ENCODE measurements around the gene RUNX3.
"Not testable (repeated sequence)": the region's sequence is repeated elsewhere in the genome, so short reads cannot be mapped to it uniquely, and the experiment has no call there.

RUNX3 gene

DNA sequence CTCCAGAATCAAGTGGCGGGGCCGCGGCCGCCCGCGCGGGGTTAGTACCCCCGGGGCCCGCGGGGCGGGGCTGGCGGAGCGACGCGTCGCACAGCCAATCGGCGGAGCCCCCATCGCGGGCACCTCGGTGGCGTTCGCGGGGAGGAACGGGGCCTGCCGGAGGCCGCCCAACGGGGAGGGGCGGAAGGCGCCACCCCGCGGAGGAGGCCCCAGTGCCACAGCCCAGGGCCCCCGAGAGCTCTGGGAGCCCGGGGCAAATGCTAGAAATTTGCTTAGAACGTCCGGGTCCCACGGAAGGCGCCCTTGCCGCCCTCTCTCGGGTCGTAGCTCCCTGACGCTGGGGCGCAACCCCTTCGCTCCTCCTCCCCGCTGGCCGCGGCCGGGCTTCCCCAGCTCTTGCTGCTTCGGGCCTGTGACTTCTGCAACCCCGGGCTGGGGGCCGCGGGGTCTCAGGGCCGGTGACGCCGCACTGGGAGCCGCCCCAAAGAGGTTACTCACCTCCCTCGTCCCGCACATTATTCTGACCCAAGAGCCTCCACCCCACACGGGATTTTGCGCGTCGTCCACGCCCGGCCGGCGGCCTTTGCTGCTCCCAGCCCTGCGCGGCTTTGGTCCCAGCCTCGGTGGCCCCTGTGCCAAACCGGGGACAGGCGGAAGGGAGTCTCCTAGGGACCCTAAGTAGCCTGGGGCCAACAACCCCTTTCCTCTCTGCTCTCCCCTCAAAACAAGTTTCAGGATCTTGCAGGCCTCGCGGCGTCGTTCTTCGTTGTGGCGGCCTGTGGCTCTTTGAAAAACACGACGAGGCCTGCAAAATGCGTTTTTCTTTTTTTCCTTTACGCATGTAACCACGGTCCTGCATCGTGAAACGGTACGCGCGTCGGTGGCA, at the start of gene RUNX3:
TSS of gene RUNX3 (minus strand) at position 17 of the 886 bp plus-strand sequence. CDS start 408 bp downstream, outside the sequence.
- TF ChIP-seq, protein P1, sequence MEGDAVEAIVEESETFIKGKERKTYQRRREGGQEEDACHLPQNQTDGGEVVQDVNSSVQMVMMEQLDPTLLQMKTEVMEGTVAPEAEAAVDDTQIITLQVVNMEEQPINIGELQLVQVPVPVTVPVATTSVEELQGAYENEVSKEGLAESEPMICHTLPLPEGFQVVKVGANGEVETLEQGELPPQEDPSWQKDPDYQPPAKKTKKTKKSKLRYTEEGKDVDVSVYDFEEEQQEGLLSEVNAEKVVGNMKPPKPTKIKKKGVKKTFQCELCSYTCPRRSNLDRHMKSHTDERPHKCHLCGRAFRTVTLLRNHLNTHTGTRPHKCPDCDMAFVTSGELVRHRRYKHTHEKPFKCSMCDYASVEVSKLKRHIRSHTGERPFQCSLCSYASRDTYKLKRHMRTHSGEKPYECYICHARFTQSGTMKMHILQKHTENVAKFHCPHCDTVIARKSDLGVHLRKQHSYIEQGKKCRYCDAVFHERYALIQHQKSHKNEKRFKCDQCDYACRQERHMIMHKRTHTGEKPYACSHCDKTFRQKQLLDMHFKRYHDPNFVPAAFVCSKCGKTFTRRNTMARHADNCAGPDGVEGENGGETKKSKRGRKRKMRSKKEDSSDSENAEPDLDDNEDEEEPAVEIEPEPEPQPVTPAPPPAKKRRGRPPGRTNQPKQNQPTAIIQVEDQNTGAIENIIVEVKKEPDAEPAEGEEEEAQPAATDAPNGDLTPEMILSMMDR (IDR thresholded peaks at IDR 0.05; ENCODE audit: low read length, missing control alignments) = no peak
- no peak within 1 kb of the TSS for H3K4me3 ChIP-seq (replicated peaks; ENCODE audit: low read depth, low read length)
- DNase-seq (ENCODE audit: low read depth) = no peak

DNA sequence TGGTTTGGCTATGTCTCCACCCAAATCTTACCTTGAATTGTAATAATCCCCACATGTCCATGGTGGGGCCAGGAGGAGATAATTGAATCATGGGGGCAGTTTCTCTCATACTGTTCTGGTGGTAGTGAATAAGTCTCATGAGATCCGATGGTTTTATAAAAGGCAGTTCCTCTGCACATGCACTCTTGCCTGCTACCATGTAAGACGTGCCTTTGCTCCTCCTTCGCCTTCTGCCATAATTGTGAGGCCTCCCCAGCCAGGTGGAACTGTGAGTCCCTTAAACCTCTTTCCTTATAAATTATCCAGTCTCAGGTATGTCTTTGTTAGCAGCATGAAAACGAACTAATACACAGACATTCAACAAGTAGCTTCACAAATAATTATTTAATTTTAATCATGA, 49.2 kb upstream of the RUNX3 start:
- not testable (repeated sequence) for DNase-seq (ENCODE audit: low read depth); H3K4me3 ChIP-seq (replicated peaks; ENCODE audit: low read depth, low read length)

DNA sequence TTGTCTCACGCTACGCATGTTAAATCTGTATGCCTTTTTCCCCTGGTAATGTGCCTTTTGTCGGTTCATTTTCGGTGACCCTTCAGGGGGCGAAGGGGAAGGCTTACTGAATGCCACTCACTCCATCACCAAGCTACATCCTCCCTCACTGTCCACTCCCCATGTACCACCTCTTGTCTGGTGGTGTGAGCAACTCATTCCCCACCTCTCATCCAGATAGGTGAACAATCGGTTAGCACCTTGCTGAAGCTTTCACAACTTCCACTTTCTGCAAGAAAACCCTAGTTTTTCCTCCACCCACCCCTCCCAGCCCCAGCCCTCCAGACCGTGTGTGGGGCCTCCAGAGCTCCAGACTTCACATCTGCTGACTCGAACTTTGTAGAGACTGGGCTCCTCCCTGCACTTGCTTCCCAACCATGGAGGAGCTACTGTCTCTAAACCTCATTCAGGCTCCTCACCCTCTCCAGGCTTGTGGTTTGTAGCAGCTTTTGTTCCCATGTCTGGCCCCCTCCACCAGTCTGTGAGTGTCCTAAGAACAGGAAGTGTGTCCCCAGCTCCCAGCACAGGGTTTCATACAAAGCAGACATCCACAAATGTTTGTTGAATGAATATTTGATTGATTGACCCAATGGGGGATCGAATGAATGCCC, 48.4 kb upstream of the RUNX3 start:
- DNase-seq (ENCODE audit: low read depth) = no peak
- TF ChIP-seq, protein P1 (IDR thresholded peaks at IDR 0.05; ENCODE audit: low read length, missing control alignments) = no peak
- H3K4me3 ChIP-seq (replicated peaks; ENCODE audit: low read depth, low read length) = no peak overlapping the region

DNA sequence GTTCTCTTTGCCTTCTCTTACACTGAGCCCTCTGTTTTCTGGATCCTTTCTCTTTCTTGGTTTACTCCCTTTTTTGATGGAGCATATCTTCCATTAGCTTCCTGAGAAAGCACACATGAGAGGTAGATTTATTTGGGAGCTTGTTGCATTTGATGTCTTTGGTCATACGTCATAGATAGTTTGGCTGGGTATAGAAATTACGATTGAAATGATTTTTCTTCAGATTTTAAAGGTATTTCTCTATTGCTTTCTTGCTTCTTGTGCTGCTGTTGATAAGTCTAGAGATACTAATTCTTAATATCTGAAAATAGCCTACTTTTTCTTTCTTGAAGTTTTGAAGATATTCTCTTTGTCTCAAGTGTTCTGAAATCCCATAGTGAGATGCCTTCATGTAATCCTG, 45.3 kb upstream of the RUNX3 start:
- DNase-seq (ENCODE audit: low read depth) = no peak
- TF ChIP-seq, protein P1 (IDR thresholded peaks at IDR 0.05; ENCODE audit: low read length, missing control alignments) = no peak
- no peak overlapping the region for H3K4me3 ChIP-seq (replicated peaks; ENCODE audit: low read depth, low read length)

DNA sequence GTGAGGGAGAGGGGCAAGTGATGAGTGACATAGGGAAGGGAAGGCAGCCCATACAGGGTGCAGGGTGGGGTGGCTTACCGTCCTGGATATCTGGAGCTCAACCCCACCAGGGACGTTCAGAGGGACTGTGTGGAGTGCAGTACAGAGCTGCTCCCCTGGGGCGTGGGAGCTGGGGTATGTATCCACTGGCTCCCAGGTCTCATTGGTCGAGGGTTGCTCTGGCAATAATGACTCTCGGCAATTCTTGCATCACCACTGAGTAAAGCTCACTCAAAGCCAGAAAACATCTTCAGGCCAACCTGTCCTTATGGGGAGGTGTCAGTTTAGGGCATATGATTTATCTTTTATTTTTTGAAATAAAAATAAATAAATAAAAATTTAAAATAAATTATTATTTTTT, 43.2 kb upstream of the RUNX3 start:
- TF ChIP-seq, protein P1 (IDR thresholded peaks at IDR 0.05; ENCODE audit: low read length, missing control alignments) = no peak

DNA sequence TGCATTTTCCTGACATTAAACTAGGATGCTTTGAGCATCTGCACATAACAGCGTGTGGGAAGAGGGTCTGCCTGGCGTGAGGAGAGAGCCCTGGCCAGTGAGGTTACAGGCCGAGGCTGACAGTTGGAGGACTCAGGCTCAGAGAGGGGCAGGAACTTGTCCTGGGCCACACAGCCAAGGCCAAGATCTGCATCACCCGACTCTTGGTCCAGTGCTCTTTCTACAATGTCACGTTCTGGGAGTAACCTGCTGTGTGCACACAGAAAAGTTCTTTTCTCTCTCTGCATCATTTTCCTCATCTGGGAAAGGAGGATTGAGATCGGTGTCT, 42.8 kb upstream of the RUNX3 start:
- no peak for DNase-seq (ENCODE audit: low read depth)
- H3K4me3 ChIP-seq (replicated peaks; ENCODE audit: low read depth, low read length) = no peak overlapping the region
- TF ChIP-seq, protein P1 (IDR thresholded peaks at IDR 0.05; ENCODE audit: low read length, missing control alignments) = no peak

More for the DNA sequence above, 43.2 kb upstream of the RUNX3 start:
- H3K4me3 ChIP-seq (replicated peaks; ENCODE audit: low read depth, low read length) = no peak overlapping the region
- no peak for DNase-seq (ENCODE audit: low read depth)

DNA sequence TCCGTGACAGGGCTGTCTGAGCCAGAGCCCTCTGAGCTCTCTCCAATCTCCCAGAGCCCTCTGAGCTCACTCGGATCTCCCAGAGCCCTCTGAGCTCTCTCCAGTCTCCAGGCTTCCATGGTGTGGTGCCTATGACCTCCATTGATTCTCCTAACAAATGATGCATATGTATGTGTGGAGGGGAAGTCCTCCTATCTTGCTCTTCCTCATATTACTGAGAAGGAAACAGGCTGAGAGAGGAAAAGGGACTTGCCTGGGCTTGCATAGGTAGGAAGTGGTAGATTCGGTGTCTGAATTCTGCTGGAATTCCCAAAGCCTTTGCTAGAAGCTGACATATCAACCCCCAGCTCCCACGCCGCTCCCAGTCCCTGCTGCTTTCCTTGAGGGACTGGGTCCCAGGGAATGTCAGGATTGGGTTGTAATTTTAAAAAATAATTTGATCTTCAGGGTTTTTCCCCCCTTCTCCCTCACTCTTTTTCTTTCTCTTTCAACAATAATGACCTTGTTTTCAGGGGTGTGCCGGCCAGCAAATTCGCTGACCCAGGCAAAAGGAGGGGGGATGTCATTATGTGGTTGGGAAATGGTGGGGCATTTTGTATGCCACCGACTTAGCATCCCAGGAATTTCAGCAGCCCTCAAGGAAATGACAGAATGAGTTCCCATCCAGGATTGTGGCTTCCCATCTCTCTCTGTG, 42.3 kb upstream of the RUNX3 start:
- DNase-seq (ENCODE audit: low read depth) = no peak
- TF ChIP-seq, protein P1 (IDR thresholded peaks at IDR 0.05; ENCODE audit: low read length, missing control alignments) = no peak
- H3K4me3 ChIP-seq (replicated peaks; ENCODE audit: low read depth, low read length) = no peak overlapping the region

All from fibroblast of pulmonary artery (primary cell).